ENCODE measurements around the gene TSKS.

- TF ChIP-seq CTCF (IDR thresholded peaks at IDR 0.05) (no peak), POLR2A (IDR thresholded peaks at IDR 0.05) (peak in 1 of 4 donors; percentile 11)
Observed at GRCh38 chr19:49767381-49767780, 4.3 kb upstream of the TSKS start.

All from upper lobe of left lung (tissue), 4 donors.